Subcutaneous adipose tissue (tissue), 4 donors: ENCODE results near the gene CELF3. TPM values are rescaled to one million over a fixed set of nuclear protein-coding genes. Genes with fewer than 3 reads are reported as not detected.

Experiments used
- small RNA-seq: library from RNA; depleted of rRNA; stranded (forward); fragments of <200 nt; gene quantifications from one replicate; pipeline ENCODE3, GENCODE V24; 2016
- total RNA-seq, 4 donors: library from RNA; depleted of rRNA; stranded (reverse); fragments of >200 nt; gene quantifications; one replicate each; pipeline ENCODE4 v1.1.0, GENCODE V29; 2016
- TF ChIP-seq, protein P1 (sequence below): fragments of 450-650 bp; IDR thresholded peaks from one replicate; pipeline ENCODE4 v1.5.1; 2016; ENCODE audit warnings: low read depth, mild to moderate bottlenecking, control low read depth, antibody characterized with exemption, moderate library complexity

The CELF3 gene
- total RNA-seq, 4 donors from 2014 or later: not detected

DNA sequence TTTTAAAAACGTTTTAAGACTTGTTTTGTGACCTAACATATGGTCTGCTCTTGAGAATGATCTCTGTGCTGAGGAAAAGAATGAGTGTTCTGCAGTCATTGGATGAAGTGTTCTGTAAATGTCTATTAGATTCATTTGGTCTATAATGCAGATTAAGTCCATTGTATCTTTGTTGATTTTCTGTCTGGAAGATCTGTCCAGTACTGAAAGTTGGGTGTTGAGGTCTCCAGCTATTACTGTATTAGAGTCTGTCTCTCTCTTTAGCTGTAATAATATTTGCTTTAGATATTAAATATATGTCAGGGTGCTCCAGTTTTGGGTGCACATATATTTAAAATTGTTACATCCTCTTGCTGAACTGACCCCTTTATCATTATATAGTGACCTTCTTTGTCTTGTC lies 43.2 kb downstream of the CELF3 start:
- TF ChIP-seq, protein P1, sequence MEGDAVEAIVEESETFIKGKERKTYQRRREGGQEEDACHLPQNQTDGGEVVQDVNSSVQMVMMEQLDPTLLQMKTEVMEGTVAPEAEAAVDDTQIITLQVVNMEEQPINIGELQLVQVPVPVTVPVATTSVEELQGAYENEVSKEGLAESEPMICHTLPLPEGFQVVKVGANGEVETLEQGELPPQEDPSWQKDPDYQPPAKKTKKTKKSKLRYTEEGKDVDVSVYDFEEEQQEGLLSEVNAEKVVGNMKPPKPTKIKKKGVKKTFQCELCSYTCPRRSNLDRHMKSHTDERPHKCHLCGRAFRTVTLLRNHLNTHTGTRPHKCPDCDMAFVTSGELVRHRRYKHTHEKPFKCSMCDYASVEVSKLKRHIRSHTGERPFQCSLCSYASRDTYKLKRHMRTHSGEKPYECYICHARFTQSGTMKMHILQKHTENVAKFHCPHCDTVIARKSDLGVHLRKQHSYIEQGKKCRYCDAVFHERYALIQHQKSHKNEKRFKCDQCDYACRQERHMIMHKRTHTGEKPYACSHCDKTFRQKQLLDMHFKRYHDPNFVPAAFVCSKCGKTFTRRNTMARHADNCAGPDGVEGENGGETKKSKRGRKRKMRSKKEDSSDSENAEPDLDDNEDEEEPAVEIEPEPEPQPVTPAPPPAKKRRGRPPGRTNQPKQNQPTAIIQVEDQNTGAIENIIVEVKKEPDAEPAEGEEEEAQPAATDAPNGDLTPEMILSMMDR: no peak

DNA sequence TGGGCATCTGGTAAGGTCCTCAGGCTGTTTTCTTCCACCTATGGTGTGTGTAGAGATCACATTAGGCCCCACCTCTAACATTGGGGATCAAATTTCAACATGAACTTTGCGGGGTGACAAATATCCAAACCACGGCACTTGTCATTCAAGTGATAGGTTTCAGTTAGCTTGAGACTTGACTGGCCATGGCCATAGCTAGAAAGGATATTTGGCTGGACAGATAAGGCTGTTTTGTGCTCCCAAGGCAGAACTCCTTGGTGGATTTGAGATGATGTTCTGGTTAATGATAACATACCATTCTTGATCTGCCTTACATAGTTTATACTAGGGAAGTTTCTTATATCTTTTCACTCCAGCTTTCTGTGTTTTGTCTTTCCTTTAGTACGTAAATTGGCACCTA lies 48.5 kb downstream of the CELF3 start:
- TF ChIP-seq, protein P1: no peak

GRCh38 chr1:151661751-151662150 lies 54.9 kb downstream of the CELF3 start:
- TF ChIP-seq, protein P1: no peak

DNA sequence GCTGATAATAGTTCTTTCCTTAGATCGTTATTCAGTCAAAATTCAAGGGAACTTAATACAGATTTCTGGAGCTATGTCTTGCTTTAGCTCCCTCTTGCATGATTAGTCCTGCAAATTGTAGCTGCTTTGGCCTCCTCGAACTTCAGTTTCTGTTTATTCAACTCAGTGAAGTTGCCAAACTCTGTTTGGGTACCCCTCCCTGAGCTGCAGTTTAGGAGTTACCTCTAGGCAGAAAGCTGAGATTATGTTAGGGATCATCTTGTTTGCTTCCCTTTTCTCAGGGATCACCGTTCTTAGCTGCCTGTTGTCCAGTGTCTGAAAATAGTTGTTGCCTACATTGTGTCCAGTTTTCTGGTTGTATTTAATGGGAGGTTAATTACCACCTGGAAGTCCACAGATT lies 61.2 kb downstream of the CELF3 start:
- TF ChIP-seq, protein P1: no peak

- TF ChIP-seq, protein P1: no peak
These were observed 63.2 kb downstream of the CELF3 start for GRCh38 chr1:151653397-151653796.

Small RNA genes lying within 50 kb of the gene (small RNA-seq; reads per million reads assigned to genes)
- not detected for gene RNU6-662P

Other genes starting within 250 kb of the CELF3 start
- gene CGN, start 205.4 kb downstream of the CELF3 start, total RNA-seq: under 1 TPM in 2 of 4 donors, not detected in 2; 0.44 to 0.98 TPM
- gene TUFT1, start 176.5 kb downstream of the CELF3 start, total RNA-seq: 1 to 10 TPM; 3.8 to 7.5 (median 5.8) TPM
- 10 to 100 TPM; 30.0 to 62.2 (median 46.6) TPM for gene SNX27, start 104.8 kb downstream of the CELF3 start, total RNA-seq
- not detected for gene RIIAD1, start 4.7 kb upstream of the CELF3 start, total RNA-seq
- gene MRPL9, start 46.7 kb upstream of the CELF3 start, total RNA-seq: 10 to 100 TPM; 52.7 to 75.7 (median 57.8) TPM
- 10 to 100 TPM in 2 of 4 donors, 1 to 10 TPM in 2; 5.9 to 10.5 (median 8.3) TPM for gene TDRKH, start 73.7 kb upstream of the CELF3 start, total RNA-seq
- gene LINGO4, start 88.6 kb upstream of the CELF3 start, total RNA-seq: not detected
- 1 to 10 TPM in 3 of 4 donors, under 1 TPM in 1; 0.98 to 6.4 (median 2.9) TPM for gene RORC, start 115.0 kb upstream of the CELF3 start, total RNA-seq
- under 1 TPM in 1 of 4 donors, not detected in 3; 0.68 TPM for gene C2CD4D, start 123.0 kb upstream of the CELF3 start, total RNA-seq
- gene THEM5, start 136.9 kb upstream of the CELF3 start, total RNA-seq: not detected
- gene THEM4, start 192.7 kb upstream of the CELF3 start, total RNA-seq: 10 to 100 TPM; 20.7 to 34.2 (median 26.5) TPM